ENCODE data around the gene ATXN7L1. TPM values are rescaled to one million over a fixed set of nuclear protein-coding genes. Genes with fewer than 3 reads are reported as not detected.

The ATXN7L1 gene
- total RNA-seq, 1 donor from 2014 or later = 18.6 TPM

DNA sequence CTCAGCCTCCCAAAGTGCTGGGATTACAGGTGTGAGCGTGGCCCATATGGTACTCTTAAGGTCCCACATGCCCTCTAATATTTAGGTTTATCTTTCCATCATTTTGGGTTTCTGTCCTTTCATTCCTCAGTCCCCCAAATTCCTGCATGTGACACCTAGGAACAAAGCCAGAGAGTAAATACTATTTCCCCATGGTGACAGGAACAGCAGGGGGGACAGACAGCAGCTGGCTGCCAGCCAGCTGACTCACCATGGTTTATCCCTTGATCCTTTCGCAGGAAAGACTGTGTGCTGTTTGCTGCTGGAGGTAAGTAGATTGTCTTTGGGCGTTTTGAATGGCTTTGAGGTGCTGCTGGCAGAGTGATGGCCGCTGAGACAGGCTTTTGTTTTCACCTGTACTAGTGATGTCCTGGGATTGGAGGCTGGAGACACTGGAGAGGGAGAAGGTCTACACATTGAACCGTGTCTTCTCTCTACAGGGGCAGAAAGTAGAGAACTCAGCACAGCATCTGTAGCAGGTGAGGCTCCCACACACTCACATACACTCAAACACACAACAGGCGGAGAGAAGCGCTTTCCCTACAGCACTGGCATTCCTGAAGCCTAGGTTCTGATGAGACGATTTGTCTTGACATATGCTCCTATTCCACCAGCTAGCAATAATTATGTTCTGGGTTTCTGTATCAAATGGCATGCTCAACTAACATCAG lies 211.4 kb downstream of the ATXN7L1 start:
- H3K4me3 Mint-ChIP-seq = no peak overlapping the region
- intact Hi-C loops (cut with micrococcal nuclease) = no loop called here
- DNase-seq (no peak), ATAC-seq (ENCODE audit: low read depth) (no peak)
- ChIA-PET POLR2A (no interaction called here), CTCF (no interaction called here)
- H3K36me3 Mint-ChIP-seq (ENCODE audit: low read depth) = peaks cover 55% of the 10 kb centered on the region
- TF ChIP-seq, protein P1, sequence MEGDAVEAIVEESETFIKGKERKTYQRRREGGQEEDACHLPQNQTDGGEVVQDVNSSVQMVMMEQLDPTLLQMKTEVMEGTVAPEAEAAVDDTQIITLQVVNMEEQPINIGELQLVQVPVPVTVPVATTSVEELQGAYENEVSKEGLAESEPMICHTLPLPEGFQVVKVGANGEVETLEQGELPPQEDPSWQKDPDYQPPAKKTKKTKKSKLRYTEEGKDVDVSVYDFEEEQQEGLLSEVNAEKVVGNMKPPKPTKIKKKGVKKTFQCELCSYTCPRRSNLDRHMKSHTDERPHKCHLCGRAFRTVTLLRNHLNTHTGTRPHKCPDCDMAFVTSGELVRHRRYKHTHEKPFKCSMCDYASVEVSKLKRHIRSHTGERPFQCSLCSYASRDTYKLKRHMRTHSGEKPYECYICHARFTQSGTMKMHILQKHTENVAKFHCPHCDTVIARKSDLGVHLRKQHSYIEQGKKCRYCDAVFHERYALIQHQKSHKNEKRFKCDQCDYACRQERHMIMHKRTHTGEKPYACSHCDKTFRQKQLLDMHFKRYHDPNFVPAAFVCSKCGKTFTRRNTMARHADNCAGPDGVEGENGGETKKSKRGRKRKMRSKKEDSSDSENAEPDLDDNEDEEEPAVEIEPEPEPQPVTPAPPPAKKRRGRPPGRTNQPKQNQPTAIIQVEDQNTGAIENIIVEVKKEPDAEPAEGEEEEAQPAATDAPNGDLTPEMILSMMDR (IDR thresholded peaks at IDR 0.05) = no peak
- no peaks in the 10 kb centered on the region for H3K27me3 Mint-ChIP-seq
- H3K9me3 Mint-ChIP-seq = no peaks in the 10 kb centered on the region
- H3K4me1 Mint-ChIP-seq = no peaks in the 10 kb centered on the region
- no peak overlapping the region for H3K27ac Mint-ChIP-seq

DNA sequence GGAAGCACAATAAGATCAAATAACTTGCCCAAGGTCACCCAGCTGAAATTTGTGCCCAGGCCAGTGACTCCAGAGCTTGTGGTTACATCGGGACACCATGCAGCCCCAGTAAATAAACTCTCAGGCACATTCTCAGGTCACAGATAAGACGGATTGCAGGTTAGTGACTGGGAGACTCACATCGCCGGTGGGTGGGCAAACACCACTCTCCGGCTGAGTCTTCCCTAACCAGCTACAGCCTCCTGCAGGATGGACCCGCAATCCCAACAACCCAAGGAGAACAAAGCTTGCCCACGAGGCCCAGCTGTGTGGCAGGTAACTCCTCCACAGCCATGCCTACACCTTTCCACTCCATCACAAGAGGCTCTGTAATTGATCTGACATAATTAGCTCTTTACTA lies 213.4 kb downstream of the ATXN7L1 start:
- intact Hi-C loops (cut with micrococcal nuclease) = no loop called here
- CTCF ChIA-PET = interaction anchor here (1.1 to 1.4 kb wide), 3 partner anchors 11 to 271 kb away, joined by 3 to 4 read pairs (median 4); no protein-coding TSS in a partner anchor
- TF ChIP-seq, protein P1 (IDR thresholded peaks at IDR 0.05) = no peak
- peaks cover 70% of the 10 kb centered on the region for H3K36me3 Mint-ChIP-seq (ENCODE audit: low read depth)
- no peaks in the 10 kb centered on the region for H3K27me3 Mint-ChIP-seq
- POLR2A ChIA-PET = interaction anchor here (0.5 to 1.6 kb wide), 2 partner anchors 13 to 890 kb away, joined by 4 read pairs; no protein-coding TSS in a partner anchor
- DNase-seq (no peak), ATAC-seq (ENCODE audit: low read depth) (no peak)
- H3K4me1 Mint-ChIP-seq = no peaks in the 10 kb centered on the region
- H3K27ac Mint-ChIP-seq = no peak overlapping the region
- no peak overlapping the region for H3K4me3 Mint-ChIP-seq
- H3K9me3 Mint-ChIP-seq = no peaks in the 10 kb centered on the region

DNA sequence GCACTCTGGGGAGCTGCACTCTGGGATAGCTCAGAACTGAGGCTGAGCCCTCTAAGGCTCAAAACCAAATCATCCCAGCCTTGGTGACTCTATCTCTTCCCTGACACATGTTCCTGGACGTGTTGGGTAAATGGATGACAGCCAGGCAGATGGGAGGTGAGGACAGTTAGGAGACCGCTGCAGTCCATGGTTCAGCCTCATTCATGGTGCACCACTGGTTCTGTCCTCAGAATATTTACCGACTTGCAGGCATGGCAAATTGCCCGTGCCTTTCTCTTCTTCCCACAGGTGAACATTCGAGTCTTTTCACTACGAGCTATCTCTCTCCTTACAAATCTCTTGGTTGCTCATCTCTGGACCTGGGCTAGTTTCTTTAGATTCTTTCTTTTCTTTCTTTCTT lies 214.8 kb downstream of the ATXN7L1 start:
- intact Hi-C loops (cut with micrococcal nuclease) = no loop called here
- Mint-ChIP-seq H3K36me3 (ENCODE audit: low read depth) (peaks cover 73% of the 10 kb centered on the region), H3K4me1 (peaks cover 2% of the 10 kb centered on the region), H3K27ac (no peak overlapping the region), H3K4me3 (no peak overlapping the region), H3K9me3 (no peaks in the 10 kb centered on the region), H3K27me3 (no peaks in the 10 kb centered on the region)
- no peak for DNase-seq
- CTCF ChIA-PET = interaction anchor here (1.2 kb wide), 1 partner anchor 382 kb away, joined by 3 read pairs; no protein-coding TSS in a partner anchor
- no peak for ATAC-seq (ENCODE audit: low read depth)
- POLR2A ChIA-PET = no interaction called here
- TF ChIP-seq, protein P1 (IDR thresholded peaks at IDR 0.05) = no peak

DNA sequence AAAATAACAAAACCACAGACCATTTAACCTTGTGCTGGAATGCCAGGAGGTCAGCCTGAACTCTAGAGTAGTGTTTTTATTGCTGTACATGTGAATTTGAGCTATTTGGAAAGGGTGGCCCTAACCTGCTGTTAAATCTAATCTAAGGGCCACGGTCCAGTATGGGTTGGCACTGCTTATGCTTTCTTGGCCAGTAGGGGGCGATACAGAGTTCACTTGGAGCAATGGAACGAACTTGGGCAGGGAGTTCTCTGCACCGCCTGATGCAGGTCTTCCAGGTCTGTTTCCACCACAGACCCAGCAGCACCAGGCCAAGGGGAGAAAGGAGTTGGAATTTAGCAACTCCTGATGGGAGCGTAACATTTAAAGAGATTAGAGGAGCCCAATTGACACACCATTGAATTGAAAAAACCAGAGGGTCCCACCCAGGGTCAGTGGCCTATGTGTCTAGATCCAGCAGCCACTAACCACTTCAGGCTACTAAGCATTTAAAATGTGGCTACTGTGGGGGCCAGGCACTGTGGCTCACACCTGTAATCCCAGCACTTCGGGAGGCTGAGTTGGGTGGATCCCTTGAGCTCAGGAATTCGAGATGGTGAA lies 219.4 kb downstream of the ATXN7L1 start:
- Mint-ChIP-seq H3K9me3 (no peaks in the 10 kb centered on the region), H3K4me3 (no peak overlapping the region), H3K27ac (no peak overlapping the region), H3K4me1 (peaks cover 2% of the 10 kb centered on the region), H3K36me3 (ENCODE audit: low read depth) (peaks cover 76% of the 10 kb centered on the region), H3K27me3 (no peaks in the 10 kb centered on the region)
- DNase-seq = peak; percentile 29
- ChIA-PET POLR2A (interaction anchor here (0.7 kb wide), 1 partner anchor 737 kb away, joined by 10 read pairs; no protein-coding TSS in a partner anchor), CTCF (interaction anchor here (0.6 to 2.9 kb wide), 28 partner anchors 9 to 509 kb away, joined by 3 to 19 read pairs (median 4); no protein-coding TSS in a partner anchor)
- peak; percentile 74 for ATAC-seq (ENCODE audit: low read depth)
- TF ChIP-seq, protein P1 (IDR thresholded peaks at IDR 0.05) = no peak
- intact Hi-C loops (cut with micrococcal nuclease) = loop anchor here (1.0 to 2.0 kb wide), 6 partner anchors 20 to 385 kb away; partner anchors contain the start of gene ATXN7L1

All from activated B cell treated with CpG ODN at 0.5 μM for 24 hours (primary cell).